Stimulated activated CD8-positive, alpha-beta memory T cell treated with anti-CD3 and anti-CD28 coated beads, Interleukin-15, amount 100 ng/mL, for 4 hours (primary cell): ENCODE data around the gene RASGRP1.

Source experiments
- DNase-seq, 2 donors: peaks; one replicate each; pipeline ENCODE4 v3.0.0-alpha.2; 2020; ENCODE audit warnings: low read depth in 2 of 2

Gene RASGRP1

GRCh38 chr15:38536201-38536676, 28.4 kb downstream of the RASGRP1 start:
- no peak for DNase-seq

GRCh38 chr15:38535491-38536200, 29.0 kb downstream of the RASGRP1 start:
- no peak for DNase-seq

GRCh38 chr15:38534691-38535090, 29.9 kb downstream of the RASGRP1 start:
- no peak for DNase-seq

- DNase-seq, result no peak
Observed at GRCh38 chr15:38533926-38534325, 30.7 kb downstream of the RASGRP1 start.

- no peak for DNase-seq
Observed at GRCh38 chr15:38533416-38533915, 31.1 kb downstream of the RASGRP1 start.

GRCh38 chr15:38532728-38533127, 31.9 kb downstream of the RASGRP1 start:
- no peak for DNase-seq

GRCh38 chr15:38531509-38531908, 33.1 kb downstream of the RASGRP1 start:
- DNase-seq, result no peak

- no peak for DNase-seq
Observed at GRCh38 chr15:38530113-38530512, 34.5 kb downstream of the RASGRP1 start.

GRCh38 chr15:38528294-38528693, 36.3 kb downstream of the RASGRP1 start:
- no peak for DNase-seq

GRCh38 chr15:38526158-38526557, 38.5 kb downstream of the RASGRP1 start:
- no peak for DNase-seq

- DNase-seq, result no peak
Observed at GRCh38 chr15:38525489-38525888, 39.1 kb downstream of the RASGRP1 start.

- DNase-seq, result no peak
Observed at GRCh38 chr15:38524156-38524555, 40.5 kb downstream of the RASGRP1 start.

- DNase-seq, result no peak
Observed at GRCh38 chr15:38522922-38523321, 41.7 kb downstream of the RASGRP1 start.

GRCh38 chr15:38521316-38521715, 43.3 kb downstream of the RASGRP1 start:
- no peak for DNase-seq

GRCh38 chr15:38520035-38520434, 44.6 kb downstream of the RASGRP1 start:
- DNase-seq, result no peak

- DNase-seq, result no peak
Observed at GRCh38 chr15:38518084-38518483, 46.5 kb downstream of the RASGRP1 start.

GRCh38 chr15:38517312-38517975, 47.2 kb downstream of the RASGRP1 start:
- no peak for DNase-seq

GRCh38 chr15:38516626-38517025, 48.0 kb downstream of the RASGRP1 start:
- no peak for DNase-seq

GRCh38 chr15:38514601-38515000, 50.0 kb downstream of the RASGRP1 start:
- DNase-seq, result no peak

GRCh38 chr15:38512901-38513300, 51.7 kb downstream of the RASGRP1 start:
- no peak for DNase-seq

GRCh38 chr15:38509152-38509551, 55.5 kb downstream of the RASGRP1 start:
- no peak for DNase-seq

- DNase-seq, result no peak
Observed at GRCh38 chr15:38508647-38509046, 56.0 kb downstream of the RASGRP1 start.

- no peak for DNase-seq
Observed at GRCh38 chr15:38507570-38507969, 57.0 kb downstream of the RASGRP1 start.
